ENCODE results near the gene DTL.

Gene DTL

GRCh38 chr1:212091438-212092121 is 56.0 kb downstream of the DTL start:
- no peak for DNase-seq

DNA sequence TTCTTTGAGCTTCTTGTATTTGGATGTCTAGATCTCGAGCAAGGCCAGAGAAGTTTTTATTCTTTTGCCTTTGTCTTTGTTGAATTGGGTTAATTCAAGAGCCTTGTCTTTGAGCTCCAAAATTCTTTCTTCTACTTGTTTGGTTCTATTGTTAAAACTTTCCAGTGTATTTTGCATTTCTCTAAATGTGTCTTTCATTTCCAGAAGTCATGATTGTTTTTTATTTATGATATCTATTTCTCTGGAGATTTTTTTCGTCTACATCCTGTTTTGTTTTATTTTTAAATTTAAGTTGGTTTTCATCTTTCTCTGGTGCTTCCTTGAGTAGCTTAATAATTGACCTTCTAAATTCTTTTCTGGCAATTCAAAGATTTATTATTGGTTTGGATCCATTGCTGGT is 61.8 kb downstream of the DTL start:
- DNase-seq: no peak

DNA sequence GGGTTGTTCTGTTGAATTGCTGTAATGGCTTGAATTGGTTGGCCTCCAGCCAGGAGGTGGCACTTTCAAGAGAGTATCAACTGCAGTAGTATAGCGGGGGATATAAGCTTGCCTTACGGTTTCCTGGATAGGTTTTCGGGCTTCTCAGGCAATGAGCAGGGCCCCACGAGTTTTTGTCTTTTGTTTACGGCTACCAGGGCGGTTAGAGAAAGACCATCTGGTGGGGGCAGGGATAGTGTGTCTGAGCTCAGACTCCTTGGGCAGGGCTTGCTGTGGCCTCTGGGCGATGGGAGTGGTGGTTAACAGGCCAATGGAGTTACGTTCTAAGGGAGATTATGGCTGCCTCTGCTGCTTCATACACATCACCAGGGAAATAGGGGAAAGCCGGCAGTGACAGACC is 62.8 kb downstream of the DTL start:
- no peak for DNase-seq

- no peak for DNase-seq
Measured at GRCh38 chr1:212098771-212099170, 63.2 kb downstream of the DTL start.

DNA sequence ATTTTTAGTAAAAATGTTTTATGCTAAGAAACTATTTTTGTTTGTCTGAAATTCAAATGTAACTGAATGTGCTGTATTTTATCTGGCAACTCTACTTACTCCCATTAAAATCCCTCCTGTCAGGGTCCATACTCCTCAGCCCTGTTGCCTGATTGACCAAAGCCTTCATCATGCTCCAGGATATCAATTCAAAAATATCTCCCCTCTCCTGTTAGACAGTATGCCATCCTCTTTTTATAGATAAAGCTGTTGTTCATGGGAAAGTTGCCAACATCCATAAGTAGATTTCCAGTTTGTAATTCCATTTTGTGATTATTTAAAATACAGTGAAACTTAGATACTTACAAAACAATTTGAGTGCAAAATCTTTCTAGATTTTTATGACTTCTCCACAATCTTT is 65.7 kb downstream of the DTL start:
- DNase-seq: no peak

DNA sequence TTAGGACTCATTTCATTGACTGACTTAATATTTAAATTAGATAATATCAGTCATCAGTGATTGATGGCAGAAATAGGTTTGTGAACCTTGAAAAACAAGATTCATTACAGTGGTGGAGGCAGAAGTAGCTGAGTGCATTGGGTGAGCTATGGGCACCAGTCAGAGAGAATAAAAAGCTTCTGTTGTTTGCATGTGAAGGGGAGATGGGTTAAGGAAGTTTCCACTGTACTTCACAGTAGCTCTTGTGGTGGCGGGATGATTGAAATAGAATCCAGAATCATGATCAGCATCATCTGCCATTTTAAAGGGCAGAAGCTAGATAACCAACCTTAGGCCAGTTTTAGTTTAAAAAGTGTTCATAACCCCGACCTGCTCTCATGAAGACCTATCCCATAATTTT is 66.2 kb downstream of the DTL start:
- DNase-seq: no peak

DNA sequence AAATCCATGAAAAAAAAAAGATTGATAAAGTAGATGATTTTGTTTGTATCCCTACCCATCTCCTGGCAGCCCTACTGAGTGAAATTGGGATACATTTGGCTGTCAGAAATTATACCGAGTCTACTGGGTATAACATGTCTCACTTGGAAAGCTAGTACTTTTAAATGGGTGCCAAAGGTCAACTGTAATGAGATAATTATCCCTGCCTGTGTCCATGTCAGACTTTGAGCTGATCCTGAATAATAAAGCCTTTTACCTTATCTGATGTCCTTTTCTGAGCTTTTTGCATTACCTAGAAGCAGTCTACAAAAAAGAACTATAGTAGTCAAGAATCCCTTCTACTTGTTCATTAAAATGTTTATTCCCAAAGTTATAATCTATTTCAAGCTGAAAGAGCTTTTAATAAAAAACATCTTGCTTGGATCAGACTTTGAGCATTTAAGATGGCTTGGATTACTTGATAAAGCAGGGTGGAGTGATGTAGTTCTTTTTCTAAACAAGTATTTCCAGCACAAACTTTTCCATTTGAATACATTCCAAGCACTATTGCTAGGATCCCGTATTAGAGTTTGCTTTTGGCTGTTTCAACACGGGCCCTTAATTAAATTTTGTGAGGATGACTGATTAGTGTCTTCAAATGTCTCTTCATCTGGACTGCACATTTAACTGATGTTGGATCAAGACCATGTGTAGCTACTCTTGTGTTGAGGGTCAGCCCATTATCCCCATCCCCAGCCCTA is 69.2 kb downstream of the DTL start:
- no peak for DNase-seq

- no peak for DNase-seq
Measured at GRCh38 chr1:212106286-212106792, 70.8 kb downstream of the DTL start.

DNA sequence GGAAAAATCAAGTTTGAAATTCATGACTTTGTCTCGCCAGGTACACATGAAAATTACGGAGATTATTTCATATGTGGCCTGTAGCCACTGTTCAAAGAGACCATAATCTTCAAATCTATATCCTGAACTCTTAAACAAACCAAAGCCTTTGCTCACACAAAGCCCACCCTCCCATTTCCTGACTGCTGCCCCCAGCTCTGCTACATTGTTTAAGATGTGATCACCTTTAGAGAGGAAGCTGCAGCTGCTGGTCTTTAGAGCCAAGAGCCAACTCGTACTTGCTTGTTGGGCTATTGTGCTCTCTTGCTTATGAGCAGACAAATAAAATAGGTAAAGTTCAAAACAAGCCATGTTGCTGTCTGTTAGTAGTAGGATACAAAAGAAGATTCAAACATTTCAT is 71.9 kb downstream of the DTL start:
- no peak for DNase-seq

- DNase-seq: no peak
Measured at GRCh38 chr1:212108187-212108586, 72.6 kb downstream of the DTL start.

DNA sequence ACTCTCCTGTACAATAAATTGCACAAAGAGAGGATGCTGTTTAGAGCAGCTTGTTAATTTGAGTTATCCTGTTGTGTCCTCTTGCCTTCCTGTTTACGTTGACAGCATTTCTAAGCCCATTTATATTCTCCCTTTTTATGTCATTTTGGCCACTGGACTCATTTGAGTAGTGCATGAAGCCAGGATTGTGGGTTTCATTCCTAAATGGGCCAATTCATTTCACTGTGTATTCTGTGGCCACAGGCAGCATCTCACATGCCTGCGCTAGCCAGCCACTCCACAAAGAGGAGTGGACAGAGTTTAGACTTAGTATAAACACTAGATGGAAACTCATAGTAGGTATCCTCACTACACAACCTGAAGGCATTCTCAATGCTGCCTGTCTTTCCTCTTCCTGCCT is 73.4 kb downstream of the DTL start:
- no peak for DNase-seq

DNA sequence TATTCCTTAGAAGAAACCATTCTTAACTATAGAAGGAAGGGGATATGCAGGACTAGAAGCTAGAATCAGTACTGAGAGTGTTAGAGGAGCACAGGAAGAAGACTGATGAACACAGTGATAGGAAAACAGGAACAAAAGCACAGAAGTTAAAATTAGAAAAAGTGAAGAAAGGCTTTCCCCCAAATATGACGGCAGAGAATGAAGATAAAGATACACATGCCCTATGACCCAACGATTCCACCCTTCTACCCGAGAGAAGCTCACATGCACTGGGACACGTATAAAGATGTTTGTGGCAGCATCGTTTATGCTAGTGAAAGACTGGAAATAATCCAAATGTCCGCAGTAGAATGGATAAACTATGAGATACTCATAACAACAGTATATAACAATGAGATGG is 74.2 kb downstream of the DTL start:
- DNase-seq: no peak

- DNase-seq: no peak
Measured at GRCh38 chr1:212110617-212111016, 75.1 kb downstream of the DTL start.

GRCh38 chr1:212111536-212111935 is 76.0 kb downstream of the DTL start:
- no peak for DNase-seq

- no peak for DNase-seq
Measured at GRCh38 chr1:212113706-212114105, 78.2 kb downstream of the DTL start.

DNA sequence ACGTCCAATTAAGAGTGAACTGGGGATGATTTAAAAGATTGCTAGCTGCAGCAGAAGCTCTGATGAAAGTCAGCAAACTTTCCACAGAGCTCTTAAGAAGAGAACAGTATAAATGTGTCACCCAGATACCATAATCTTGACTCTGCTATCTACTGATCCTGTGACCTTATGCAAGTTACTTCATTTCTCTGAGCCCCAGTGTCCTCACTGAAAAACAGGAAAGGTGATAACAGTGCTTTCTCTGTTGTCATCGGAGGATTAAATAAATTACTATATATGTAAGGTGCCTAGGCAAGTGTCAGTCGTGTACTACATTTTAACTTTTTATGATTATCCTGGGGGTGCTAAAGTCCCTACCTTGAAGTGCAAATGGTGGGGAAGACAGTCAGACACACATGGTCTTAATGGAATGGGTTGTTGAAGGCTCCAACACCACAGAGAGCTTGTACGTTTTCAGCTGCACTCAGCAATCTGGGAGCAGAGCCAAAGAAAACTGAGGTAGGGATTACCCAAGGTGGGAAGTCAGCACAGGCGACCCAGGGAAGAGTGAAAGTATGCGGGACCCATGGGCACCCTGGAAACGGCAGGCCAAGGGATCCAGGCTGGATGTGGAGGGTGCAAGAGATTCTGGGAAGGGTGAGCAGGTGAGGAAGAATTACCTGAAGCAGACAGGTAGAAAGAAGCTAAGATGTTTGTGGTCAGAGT is 82.8 kb downstream of the DTL start:
- DNase-seq: no peak

GRCh38 chr1:212118872-212119260 is 83.3 kb downstream of the DTL start:
- no peak for DNase-seq

- DNase-seq: no peak
Measured at GRCh38 chr1:212119397-212119837, 83.9 kb downstream of the DTL start.

GRCh38 chr1:212119863-212120262 is 84.3 kb downstream of the DTL start:
- no peak for DNase-seq

GRCh38 chr1:212121779-212122178 is 86.2 kb downstream of the DTL start:
- no peak for DNase-seq

- no peak for DNase-seq
Measured at GRCh38 chr1:212124690-212125582, 89.4 kb downstream of the DTL start.

DNA sequence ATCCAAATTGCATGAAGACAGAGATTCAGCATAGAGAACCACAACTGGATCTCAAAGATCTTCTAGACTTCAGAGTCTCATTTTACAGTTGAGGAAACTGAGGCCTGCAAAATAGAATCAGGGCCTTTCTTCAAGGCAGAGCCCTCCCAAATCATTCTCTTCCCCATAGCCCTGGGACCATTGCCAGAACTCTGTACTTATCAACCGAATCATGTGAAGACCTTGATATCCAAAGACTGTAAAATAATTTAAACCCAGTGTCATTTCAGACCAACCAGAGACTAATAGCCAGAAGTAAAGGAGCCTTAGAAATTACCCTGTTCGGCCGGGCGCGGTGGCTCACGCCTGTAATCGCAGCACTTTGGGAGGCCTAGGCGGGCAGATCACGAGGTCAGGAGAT is 90.1 kb downstream of the DTL start:
- DNase-seq: no peak

GRCh38 chr1:212127221-212127620 is 91.7 kb downstream of the DTL start:
- no peak for DNase-seq
